HG02885 (cell line): ENCODE results near the gene AKIP1.
A peak's percentile ranks its signal among the peaks of the same experiment; 100 is the strongest.
"Not testable (repeated sequence)": the region's sequence is repeated elsewhere in the genome, so short reads cannot be mapped to it uniquely, and the experiment has no call there.

Experiments
- ATAC-seq: cut with Tn5 transposase; IDR thresholded peaks from one replicate; pipeline ENCODE4 v1.9.1; 2021; ENCODE audit warnings: mild to moderate bottlenecking; ENCODE audit not compliant: unreplicated experiment, poor library complexity

The AKIP1 gene

GRCh38 chr11:8913961-8914660, 3.1 kb downstream of the AKIP1 start:
- no peak for ATAC-seq

- no peak for ATAC-seq
Observed at GRCh38 chr11:8914661-8915018, 3.7 kb downstream of the AKIP1 start.

GRCh38 chr11:8917157-8917825, 6.3 kb downstream of the AKIP1 start:
- no peak for ATAC-seq

- no peak for ATAC-seq
Observed at GRCh38 chr11:8922691-8923090, 11.7 kb downstream of the AKIP1 start.

- ATAC-seq = no peak
Observed at GRCh38 chr11:8925711-8926110, 14.7 kb downstream of the AKIP1 start.

GRCh38 chr11:8926236-8926635, 15.2 kb downstream of the AKIP1 start:
- no peak for ATAC-seq

GRCh38 chr11:8927233-8927632, 16.2 kb downstream of the AKIP1 start:
- ATAC-seq = no peak

GRCh38 chr11:8928205-8928604, 17.2 kb downstream of the AKIP1 start:
- ATAC-seq = no peak

GRCh38 chr11:8928981-8929615, 18.1 kb downstream of the AKIP1 start:
- ATAC-seq = no peak

- no peak for ATAC-seq
Observed at GRCh38 chr11:8930456-8931175, 19.6 kb downstream of the AKIP1 start.

GRCh38 chr11:8932564-8933180, 21.7 kb downstream of the AKIP1 start, which contains the start of gene C11orf16:
TSS of gene C11orf16 (minus strand) at chr11:8932947. CDS start at chr11:8932308, 639 bp downstream.
- ATAC-seq = no peak

GRCh38 chr11:8933931-8934330, 22.9 kb downstream of the AKIP1 start:
- no peak for ATAC-seq

- ATAC-seq = no peak
Observed at GRCh38 chr11:8934742-8935488, 23.9 kb downstream of the AKIP1 start.

- ATAC-seq = not testable (repeated sequence)
Observed at GRCh38 chr11:8935789-8936188, 24.8 kb downstream of the AKIP1 start.

- peak; percentile 91 for ATAC-seq
Observed at GRCh38 chr11:8937159-8937558, 26.2 kb downstream of the AKIP1 start.

GRCh38 chr11:8937659-8938058, 26.7 kb downstream of the AKIP1 start:
- ATAC-seq = peak; percentile 5

GRCh38 chr11:8941341-8942103, 30.5 kb downstream of the AKIP1 start:
- ATAC-seq = no peak

GRCh38 chr11:8942518-8943066, 31.6 kb downstream of the AKIP1 start, which contains the start of gene ASCL3:
TSS of gene ASCL3 (minus strand) at chr11:8943016. CDS start at chr11:8938161, 4,855 bp downstream.
- ATAC-seq = no peak
